22Rv1 (cell line): Measurements from ENCODE around the gene ESPNL.

ENCODE experiments used
- CTCF ChIP-seq: fragments of 450-650 bp; IDR thresholded peaks from 2 replicates; pipeline ENCODE4 v1.5.1; 2017; ENCODE audit warnings: mild to moderate bottlenecking
- ZFX ChIP-seq: fragments of 450-650 bp; IDR thresholded peaks from 2 replicates; pipeline ENCODE4 v1.6.1; 2017; ENCODE audit warnings: antibody characterized with exemption, borderline replicate concordance

- TF ChIP-seq CTCF = no peak
- no peak for TF ChIP-seq ZFX
These were observed 57.9 kb downstream of the ESPNL start for GRCh38 chr2:238158018-238158508.
